CD4-positive, alpha-beta T cell treated with Interleukin-6 at 100 ng/mL for 8 hours (primary cell): ENCODE data around the gene DNAJC27.
A peak's percentile ranks its signal among the peaks of the same experiment; 100 is the strongest.

Experiments used
- DNase-seq: peaks from one replicate; pipeline ENCODE4 v3.0.0-alpha.2; 2020; ENCODE audit warnings: mixed read lengths, low spot score

The DNAJC27 gene

GRCh38 chr2:24925815-24926214 lies 45.9 kb downstream of the DNAJC27 start:
- DNase-seq = no peak

GRCh38 chr2:24924732-24925131 lies 47.0 kb downstream of the DNAJC27 start:
- DNase-seq = no peak

- no peak for DNase-seq
Measured at GRCh38 chr2:24924266-24924665, 47.5 kb downstream of the DNAJC27 start.

- no peak for DNase-seq
Measured at GRCh38 chr2:24923106-24923505, 48.6 kb downstream of the DNAJC27 start.

GRCh38 chr2:24922556-24922955 lies 49.2 kb downstream of the DNAJC27 start:
- no peak for DNase-seq

- DNase-seq = no peak
Measured at GRCh38 chr2:24920809-24921441, 50.8 kb downstream of the DNAJC27 start.

- DNase-seq = peak; percentile 54
Measured at GRCh38 chr2:24920098-24920808, 51.5 kb downstream of the DNAJC27 start, which contains the start of gene ADCY3. Gene ADCY3 (minus strand): TSS chr2:24920237. CDS start chr2:24918987, 1,250 bp downstream.

- DNase-seq = no peak
Measured at GRCh38 chr2:24919506-24920097, 52.2 kb downstream of the DNAJC27 start.

GRCh38 chr2:24919037-24919505 lies 52.7 kb downstream of the DNAJC27 start:
- DNase-seq = peak; percentile 65

- no peak for DNase-seq
Measured at GRCh38 chr2:24918326-24919036, 53.3 kb downstream of the DNAJC27 start.

GRCh38 chr2:24917731-24918325 lies 53.9 kb downstream of the DNAJC27 start:
- DNase-seq = no peak

GRCh38 chr2:24917086-24917485 lies 54.7 kb downstream of the DNAJC27 start:
- DNase-seq = no peak

GRCh38 chr2:24915796-24916195 lies 56.0 kb downstream of the DNAJC27 start:
- DNase-seq = no peak

GRCh38 chr2:24915175-24915574 lies 56.6 kb downstream of the DNAJC27 start:
- DNase-seq = no peak

- DNase-seq = no peak
Measured at GRCh38 chr2:24914713-24915112, 57.0 kb downstream of the DNAJC27 start.

GRCh38 chr2:24913911-24914310 lies 57.8 kb downstream of the DNAJC27 start:
- no peak for DNase-seq

GRCh38 chr2:24912986-24913385 lies 58.8 kb downstream of the DNAJC27 start:
- DNase-seq = no peak

- no peak for DNase-seq
Measured at GRCh38 chr2:24912523-24912922, 59.2 kb downstream of the DNAJC27 start.

- DNase-seq = no peak
Measured at GRCh38 chr2:24910245-24910644, 61.5 kb downstream of the DNAJC27 start.

GRCh38 chr2:24909555-24910177 lies 62.1 kb downstream of the DNAJC27 start:
- no peak for DNase-seq

GRCh38 chr2:24908461-24908901 lies 63.3 kb downstream of the DNAJC27 start:
- no peak for DNase-seq

GRCh38 chr2:24907116-24907515 lies 64.6 kb downstream of the DNAJC27 start:
- DNase-seq = no peak
